Mesenteric fat pad (tissue), 1 donor: ENCODE measurements around the gene STAU1. TPM values are rescaled to one million over a fixed set of nuclear protein-coding genes. Genes with fewer than 3 reads are reported as not detected.
A peak's percentile ranks its signal among the peaks of the same experiment; 100 is the strongest.
"Not testable (repeated sequence)": the region's sequence is repeated elsewhere in the genome, so short reads cannot be mapped to it uniquely, and the experiment has no call there.

Source experiments
- DNase-seq: peaks from one replicate; pipeline ENCODE4 v3.0.0-alpha.2; 2020; ENCODE audit warnings: low spot score
- total RNA-seq: library from RNA; stranded (reverse); fragmentation: NEBNext Ultra II Directional; extraction: Animal tissue kit (Norgen Biotek cat#: 25700); gene quantifications from one replicate; pipeline ENCODE4 v1.2.1, GENCODE V29; 2021
- donor health status: DM: yes; HTN: yes; CAD: no.

Gene STAU1
- total RNA-seq, 1 donor from 2014 or later: 84.1 TPM

- no peak for DNase-seq
These were observed 18.9 kb upstream of the STAU1 start for GRCh38 chr20:49207076-49207475.

- DNase-seq: peak; percentile 71
These were observed 15.6 kb upstream of the STAU1 start for GRCh38 chr20:49203746-49204145.

GRCh38 chr20:49203011-49203410 lies 14.9 kb upstream of the STAU1 start:
- DNase-seq: peak; percentile 28

- DNase-seq: no peak
These were observed 11.7 kb upstream of the STAU1 start for GRCh38 chr20:49199729-49200293.

- DNase-seq: not testable (repeated sequence)
These were observed 4.9 kb upstream of the STAU1 start for GRCh38 chr20:49192944-49193518.

GRCh38 chr20:49187330-49187850 lies 744 bp downstream of the STAU1 start:
- no peak for DNase-seq

GRCh38 chr20:49186535-49187329 lies 1.4 kb downstream of the STAU1 start:
- DNase-seq: no peak

- DNase-seq: no peak
These were observed 2.9 kb downstream of the STAU1 start for GRCh38 chr20:49185071-49185761.

GRCh38 chr20:49184691-49185070 lies 3.5 kb downstream of the STAU1 start:
- no peak for DNase-seq

- not testable (repeated sequence) for DNase-seq
These were observed 4.0 kb downstream of the STAU1 start for GRCh38 chr20:49184084-49184501.

GRCh38 chr20:49183444-49183843 lies 4.7 kb downstream of the STAU1 start:
- DNase-seq: no peak

GRCh38 chr20:49181265-49181877 lies 6.8 kb downstream of the STAU1 start:
- DNase-seq: no peak

GRCh38 chr20:49179368-49180277 lies 8.5 kb downstream of the STAU1 start:
- no peak for DNase-seq

- DNase-seq: no peak
These were observed 14.0 kb downstream of the STAU1 start for GRCh38 chr20:49174183-49174582.

- DNase-seq: no peak
These were observed 15.7 kb downstream of the STAU1 start for GRCh38 chr20:49172413-49172812.

- no peak for DNase-seq
These were observed 16.2 kb downstream of the STAU1 start for GRCh38 chr20:49171909-49172308.

GRCh38 chr20:49170714-49171113 lies 17.4 kb downstream of the STAU1 start:
- DNase-seq: no peak

GRCh38 chr20:49169547-49169946 lies 18.6 kb downstream of the STAU1 start:
- DNase-seq: no peak

GRCh38 chr20:49168864-49169263 lies 19.3 kb downstream of the STAU1 start:
- DNase-seq: not testable (repeated sequence)

- DNase-seq: no peak
These were observed 20.2 kb downstream of the STAU1 start for GRCh38 chr20:49167811-49168507.
